ENCODE measurements around the gene PRKCE.

The PRKCE gene

DNA sequence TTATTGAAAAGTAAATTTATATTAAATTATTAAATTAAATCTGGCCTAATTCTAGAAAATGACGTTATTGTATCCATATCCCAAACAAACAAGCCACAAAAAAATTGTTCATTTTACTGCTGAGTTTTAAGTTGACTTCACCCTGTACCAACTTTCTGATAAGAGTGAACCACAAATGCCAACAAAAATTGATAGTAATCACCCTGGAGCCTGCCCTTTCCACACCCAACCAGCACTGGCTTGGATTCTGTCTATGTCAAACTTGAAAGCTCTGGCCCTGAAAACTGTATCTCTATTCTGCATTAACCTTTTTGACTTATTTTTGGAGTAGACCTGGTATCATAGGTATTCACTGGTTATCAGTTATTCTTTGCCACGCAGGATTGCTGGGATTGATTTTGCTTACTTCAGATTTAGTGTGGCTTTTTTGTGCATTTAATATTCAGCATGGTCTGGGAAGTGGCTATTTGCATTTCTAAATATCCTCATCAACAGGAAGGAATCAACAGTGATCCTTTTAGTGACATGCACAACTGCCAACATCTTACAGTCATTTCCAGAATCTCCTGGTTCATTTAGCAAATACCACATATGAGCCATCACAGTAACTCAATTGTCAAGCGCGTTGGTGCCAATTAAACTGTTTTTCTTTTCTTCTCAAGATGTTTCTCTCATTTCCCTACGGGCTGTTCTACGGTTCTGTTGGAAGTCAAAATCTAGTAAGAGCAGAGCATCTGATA is 29.0 kb upstream of the PRKCE start:
- TF ChIP-seq, protein P1, sequence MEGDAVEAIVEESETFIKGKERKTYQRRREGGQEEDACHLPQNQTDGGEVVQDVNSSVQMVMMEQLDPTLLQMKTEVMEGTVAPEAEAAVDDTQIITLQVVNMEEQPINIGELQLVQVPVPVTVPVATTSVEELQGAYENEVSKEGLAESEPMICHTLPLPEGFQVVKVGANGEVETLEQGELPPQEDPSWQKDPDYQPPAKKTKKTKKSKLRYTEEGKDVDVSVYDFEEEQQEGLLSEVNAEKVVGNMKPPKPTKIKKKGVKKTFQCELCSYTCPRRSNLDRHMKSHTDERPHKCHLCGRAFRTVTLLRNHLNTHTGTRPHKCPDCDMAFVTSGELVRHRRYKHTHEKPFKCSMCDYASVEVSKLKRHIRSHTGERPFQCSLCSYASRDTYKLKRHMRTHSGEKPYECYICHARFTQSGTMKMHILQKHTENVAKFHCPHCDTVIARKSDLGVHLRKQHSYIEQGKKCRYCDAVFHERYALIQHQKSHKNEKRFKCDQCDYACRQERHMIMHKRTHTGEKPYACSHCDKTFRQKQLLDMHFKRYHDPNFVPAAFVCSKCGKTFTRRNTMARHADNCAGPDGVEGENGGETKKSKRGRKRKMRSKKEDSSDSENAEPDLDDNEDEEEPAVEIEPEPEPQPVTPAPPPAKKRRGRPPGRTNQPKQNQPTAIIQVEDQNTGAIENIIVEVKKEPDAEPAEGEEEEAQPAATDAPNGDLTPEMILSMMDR (IDR thresholded peaks at IDR 0.05; ENCODE audit: low read depth, low read length) = no peak
- no peak for DNase-seq (ENCODE audit: extremely low read depth, low read depth)

DNA sequence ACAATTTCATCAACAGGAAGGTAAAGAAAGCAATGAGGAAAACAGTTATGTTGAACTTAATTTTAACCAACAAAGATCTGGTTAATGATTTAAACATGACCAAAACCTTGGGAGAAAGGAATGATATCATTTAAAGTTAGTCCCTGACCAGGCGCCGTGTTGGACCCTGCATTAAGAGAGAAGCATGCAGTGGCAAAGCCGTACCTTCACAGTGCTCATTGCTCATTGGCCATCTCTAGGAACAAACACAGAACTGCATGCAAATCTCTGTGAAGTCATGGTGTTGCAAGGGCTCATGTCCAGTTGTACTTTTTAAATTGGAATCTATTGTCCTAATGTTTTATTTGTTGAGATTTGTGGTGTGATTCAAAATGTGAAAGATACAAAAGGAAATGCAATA is 28.4 kb upstream of the PRKCE start:
- TF ChIP-seq, protein P1 (IDR thresholded peaks at IDR 0.05; ENCODE audit: low read depth, low read length) = no peak

DNA sequence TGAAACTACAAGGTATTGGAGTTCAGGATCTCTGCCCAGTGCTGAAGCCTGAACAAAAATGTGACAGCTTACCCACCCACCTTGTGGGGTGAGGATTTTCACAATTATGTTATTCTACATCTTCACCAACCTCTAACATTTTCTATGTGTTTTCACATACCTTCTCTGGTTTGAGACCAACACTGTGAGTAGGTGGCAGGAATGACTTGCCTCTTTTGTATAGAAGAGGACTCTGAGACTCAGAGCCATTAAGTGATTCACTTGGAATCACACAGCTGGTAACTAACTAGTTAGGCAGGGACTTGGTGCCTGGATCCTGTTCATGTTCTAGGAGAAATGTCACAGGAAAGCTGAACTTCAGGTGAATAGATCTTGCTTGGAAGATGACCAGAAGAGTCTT is 25.7 kb upstream of the PRKCE start:
- no peak for DNase-seq (ENCODE audit: extremely low read depth, low read depth)
- TF ChIP-seq, protein P1 (IDR thresholded peaks at IDR 0.05; ENCODE audit: low read depth, low read length) = no peak

More for the DNA sequence above, 28.4 kb upstream of the PRKCE start:
- no peak for DNase-seq (ENCODE audit: extremely low read depth, low read depth)

DNA sequence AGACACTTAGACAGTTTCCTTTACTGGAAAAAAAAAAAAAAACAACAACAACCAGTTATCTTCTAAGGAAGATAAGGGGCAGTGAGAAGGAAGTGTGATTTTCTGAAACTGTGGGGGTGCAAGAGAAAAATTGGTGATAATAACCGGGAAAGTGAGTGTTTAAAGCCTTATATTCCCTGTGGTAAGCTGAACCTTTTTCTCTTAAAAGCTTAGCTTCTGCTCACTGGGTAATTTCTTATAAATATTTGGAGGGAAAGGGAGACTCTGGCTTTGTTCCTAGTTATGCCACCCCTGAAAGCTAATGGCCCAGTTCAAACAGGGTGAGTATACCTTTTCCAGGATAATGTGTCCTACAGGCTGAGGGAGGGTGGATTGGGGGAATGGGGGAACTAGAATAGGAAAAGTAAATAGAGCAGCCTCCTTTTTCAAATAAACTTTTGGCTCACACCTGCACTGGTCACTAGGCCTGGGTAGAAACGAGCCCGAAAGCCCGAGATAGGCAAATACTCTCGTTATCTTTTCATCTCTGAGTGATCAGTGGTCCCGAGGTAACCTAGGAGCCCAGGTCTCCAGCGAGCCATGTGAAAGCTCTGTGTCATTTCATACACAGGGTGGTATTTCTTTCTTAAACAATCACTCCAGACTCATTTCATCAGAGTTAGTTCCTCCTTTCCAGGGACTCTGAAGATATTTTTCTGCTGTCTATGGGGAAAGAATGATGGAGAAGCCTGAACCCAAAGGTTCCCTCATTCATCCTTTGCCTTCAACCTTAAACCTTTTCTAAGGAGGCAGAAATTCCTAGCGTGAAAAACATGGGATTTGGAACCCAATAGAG is 24.9 kb upstream of the PRKCE start:
- no peak for DNase-seq (ENCODE audit: extremely low read depth, low read depth)

DNA sequence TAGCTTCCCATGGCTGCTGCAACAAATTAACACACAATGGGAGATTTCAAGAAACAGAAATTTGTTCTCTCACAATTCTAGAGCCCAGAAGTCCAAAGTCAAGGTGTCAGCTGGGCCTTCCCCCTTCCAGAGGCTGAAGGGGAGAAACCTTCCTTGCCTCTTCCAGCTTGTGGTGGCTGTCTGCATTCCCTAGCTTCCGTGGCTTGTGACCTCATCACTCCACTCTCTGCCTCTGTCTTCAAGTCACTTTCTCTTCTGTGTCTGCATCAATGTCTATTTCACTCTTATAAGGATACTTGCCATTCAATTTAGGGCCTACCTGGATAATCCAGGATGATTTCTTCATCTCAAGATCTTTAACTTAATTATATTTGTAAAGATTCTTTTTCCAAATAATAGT is 23.6 kb upstream of the PRKCE start:
- TF ChIP-seq, protein P1 (IDR thresholded peaks at IDR 0.05; ENCODE audit: low read depth, low read length) = no peak
- DNase-seq (ENCODE audit: extremely low read depth, low read depth) = no peak

More for the DNA sequence above, 24.9 kb upstream of the PRKCE start:
- TF ChIP-seq, protein P1 (IDR thresholded peaks at IDR 0.05; ENCODE audit: low read depth, low read length) = no peak

DNA sequence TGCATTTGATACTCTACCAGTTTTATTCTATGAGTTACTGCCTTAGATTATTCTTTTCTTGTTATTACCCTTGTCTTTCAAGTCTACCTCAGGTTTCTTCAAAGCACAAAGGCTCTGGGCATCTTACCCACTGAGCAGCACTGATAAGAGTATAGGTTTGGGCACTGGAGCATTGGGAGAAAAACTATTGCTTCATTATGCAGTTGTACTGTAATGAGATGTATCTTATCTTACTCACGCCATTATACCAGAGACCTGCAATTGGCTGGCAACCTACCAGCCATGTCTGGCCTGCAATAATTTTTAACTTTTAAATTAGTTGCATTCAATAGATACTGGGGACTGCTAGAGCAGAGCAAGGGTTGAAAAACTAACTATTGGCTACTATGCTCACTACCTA is 21.5 kb upstream of the PRKCE start:
- TF ChIP-seq, protein P1 (IDR thresholded peaks at IDR 0.05; ENCODE audit: low read depth, low read length) = no peak
- no peak for DNase-seq (ENCODE audit: extremely low read depth, low read depth)

DNA sequence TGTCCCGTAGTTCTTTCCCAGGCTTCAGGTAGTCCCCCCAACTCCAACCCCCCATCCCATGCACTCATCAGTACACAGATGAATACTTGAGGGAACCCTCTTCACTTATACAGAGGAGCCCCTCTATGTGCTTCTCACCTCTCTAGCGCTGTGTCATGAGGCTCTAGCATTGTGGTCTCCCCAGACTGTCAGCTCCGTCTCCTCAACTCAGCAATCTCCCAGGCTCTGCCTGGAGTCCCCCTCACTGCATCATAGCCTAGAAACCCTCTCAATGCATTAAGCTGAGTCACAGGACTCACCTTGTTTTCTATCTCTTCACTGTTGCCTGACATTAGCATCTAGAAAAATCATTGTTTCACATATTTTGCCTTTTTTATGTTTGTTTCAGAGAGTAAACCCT is 20.2 kb upstream of the PRKCE start:
- TF ChIP-seq, protein P1 (IDR thresholded peaks at IDR 0.05; ENCODE audit: low read depth, low read length) = no peak
- no peak for DNase-seq (ENCODE audit: extremely low read depth, low read depth)

Data from AG09319 (cell line).